Ovary (tissue), 10 donors: ENCODE results near the gene DISP2. TPM values are rescaled to one million over a fixed set of nuclear protein-coding genes. Genes with fewer than 3 reads are reported as not detected.
A peak's percentile ranks its signal among the peaks of the same experiment; 100 is the strongest.

Source experiments
- DNase-seq, 5 donors: peaks; one replicate each; pipeline ENCODE4 v3.0.0-alpha.2; 2019 to 2020
- H3K27ac ChIP-seq, 2 donors: fragments of 200-600 bp; one replicate each; pipeline versions ENCODE4 v1.5.1 to v1.8.0; 2019 to 2022
- H3K27me3 ChIP-seq: fragments of 200-600 bp; one replicate; pipeline ENCODE4 v1.8.0; 2022
- H3K36me3 ChIP-seq: fragments of 200-600 bp; sonication (generic); one replicate; pipeline ENCODE4 v1.5.1; 2019
- H3K4me1 ChIP-seq: one replicate; pipeline ENCODE4 v1.8.1; 2013; ENCODE audit warnings: mild to moderate bottlenecking, moderate library complexity; ENCODE audit not compliant: insufficient read depth
- H3K4me3 ChIP-seq: fragments of 200-600 bp; sonication (generic); one replicate; pipeline ENCODE4 v1.5.1; 2017
- H3K9me3 ChIP-seq, 2 donors: fragments of 200-600 bp in 1 of 2; sonication (generic) in 1 of 2; one replicate each; pipeline versions ENCODE4 v1.5.1 to v1.8.1; 2013 to 2019; ENCODE audit warnings: mild to moderate bottlenecking in 1 of 2, moderate library complexity in 1 of 2
- EP300 ChIP-seq: sonication (generic); formaldehyde crosslinking; IDR thresholded peaks from one replicate; pipeline ENCODE4 v1.6.1; 2017; ENCODE audit warnings: antibody characterized with exemption
- POLR2A ChIP-seq: fragments of 450-650 bp; IDR thresholded peaks from one replicate; pipeline ENCODE4 v1.6.1; 2017; ENCODE audit warnings: antibody characterized with exemption, mild to moderate bottlenecking, moderate library complexity
- WGBS, 3 donors: extraction: QIAGEN DNeasy Blood & Tissue Kit in 1 of 3; methylation state at CpG; one replicate each; pipeline versions ENCODE4 v1.1.5 to v1.1.7; 2013 to 2017; 5-methylcytosine and 5-hydroxymethylcytosine counted together
- intact Hi-C, 4 donors: fragments of 100-400 bp; cut with DNase I; formaldehyde crosslinking; loops; one replicate each; pipeline versions ENCODE4 v1.11.0 to v1.15.1; 2022 to 2023
- long read RNA-seq, 3 donors: library from polyadenylated mRNA in 2 of 3; unstranded in 2 of 3; transcript quantifications; one replicate each; pipeline ENCODE4 v2.0.0 and lab custom pipeline, GENCODE V29; 2021 to 2026
- polyA plus RNA-seq, 2 donors: library from polyadenylated mRNA; stranded (reverse); fragments of 200-250 nt in 1 of 2; fragments of 350-450 nt in 1 of 2; fragmentation: Illumina TruSeq in 1 of 2; extraction: RNeasy Lipid Tissue Mini Kit (QIAGEN cat#74804) in 1 of 2; gene quantifications; one replicate each; pipeline ENCODE4 v1.2.3, GENCODE V29; 2013 to 2014
- total RNA-seq, 7 donors: library from RNA; depleted of rRNA in 2 of 7; stranded (reverse); fragments of >200 nt in 2 of 7; fragmentation: NEBNext Ultra II Directional in 3 of 7; extraction: Animal tissue kit (Norgen Biotek cat#: 25700) in 3 of 7; gene quantifications; one replicate each; pipeline versions ENCODE4 v1.1.0 to v1.2.4, GENCODE V29; 2016 to 2023
- TF ChIP-seq, protein P1 (sequence below), 3 donors: fragments of 450-650 bp in 2 of 3; fragments of 200-600 bp in 1 of 3; IDR thresholded peaks; one replicate each; pipeline versions ENCODE4 v1.5.1 to v1.8.0; 2016 to 2022; ENCODE audit warnings: antibody characterized with exemption in 3 of 3, mild to moderate bottlenecking in 1 of 3
- donor health status: DM: no; HTN: no; CAD: no; lungs with moderate emphysema.
- donor health status: DM: no; HTN: no; CAD: no.
- donor health status: Bipolar disorder and iron deficiency.
- donor health status: DM: yes; HTN: yes; CAD: no.
- donor health status: DM: no; HTN: no; CAD: no.
- donor health status: DM: yes; HTN: yes; CAD: no.

DISP2 gene, protein sequence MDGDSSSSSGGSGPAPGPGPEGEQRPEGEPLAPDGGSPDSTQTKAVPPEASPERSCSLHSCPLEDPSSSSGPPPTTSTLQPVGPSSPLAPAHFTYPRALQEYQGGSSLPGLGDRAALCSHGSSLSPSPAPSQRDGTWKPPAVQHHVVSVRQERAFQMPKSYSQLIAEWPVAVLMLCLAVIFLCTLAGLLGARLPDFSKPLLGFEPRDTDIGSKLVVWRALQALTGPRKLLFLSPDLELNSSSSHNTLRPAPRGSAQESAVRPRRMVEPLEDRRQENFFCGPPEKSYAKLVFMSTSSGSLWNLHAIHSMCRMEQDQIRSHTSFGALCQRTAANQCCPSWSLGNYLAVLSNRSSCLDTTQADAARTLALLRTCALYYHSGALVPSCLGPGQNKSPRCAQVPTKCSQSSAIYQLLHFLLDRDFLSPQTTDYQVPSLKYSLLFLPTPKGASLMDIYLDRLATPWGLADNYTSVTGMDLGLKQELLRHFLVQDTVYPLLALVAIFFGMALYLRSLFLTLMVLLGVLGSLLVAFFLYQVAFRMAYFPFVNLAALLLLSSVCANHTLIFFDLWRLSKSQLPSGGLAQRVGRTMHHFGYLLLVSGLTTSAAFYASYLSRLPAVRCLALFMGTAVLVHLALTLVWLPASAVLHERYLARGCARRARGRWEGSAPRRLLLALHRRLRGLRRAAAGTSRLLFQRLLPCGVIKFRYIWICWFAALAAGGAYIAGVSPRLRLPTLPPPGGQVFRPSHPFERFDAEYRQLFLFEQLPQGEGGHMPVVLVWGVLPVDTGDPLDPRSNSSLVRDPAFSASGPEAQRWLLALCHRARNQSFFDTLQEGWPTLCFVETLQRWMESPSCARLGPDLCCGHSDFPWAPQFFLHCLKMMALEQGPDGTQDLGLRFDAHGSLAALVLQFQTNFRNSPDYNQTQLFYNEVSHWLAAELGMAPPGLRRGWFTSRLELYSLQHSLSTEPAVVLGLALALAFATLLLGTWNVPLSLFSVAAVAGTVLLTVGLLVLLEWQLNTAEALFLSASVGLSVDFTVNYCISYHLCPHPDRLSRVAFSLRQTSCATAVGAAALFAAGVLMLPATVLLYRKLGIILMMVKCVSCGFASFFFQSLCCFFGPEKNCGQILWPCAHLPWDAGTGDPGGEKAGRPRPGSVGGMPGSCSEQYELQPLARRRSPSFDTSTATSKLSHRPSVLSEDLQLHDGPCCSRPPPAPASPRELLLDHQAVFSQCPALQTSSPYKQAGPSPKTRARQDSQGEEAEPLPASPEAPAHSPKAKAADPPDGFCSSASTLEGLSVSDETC (N-terminal part only)
- total RNA-seq (10 to 100 TPM in 1 of 7 donors, 1 to 10 TPM in 3, under 1 TPM in 1, not detected in 2; 0.48 to 12.9 (median 1.5) TPM), polyA plus RNA-seq (1 to 10 TPM; 2.3 to 8.2 TPM)
- long read RNA-seq, donor 1, partial matches to known transcripts, result 0 of 2 reads
- long read RNA-seq, donor 1, other reads (novel, unspliced or antisense), result 2 of 2 reads
- long read RNA-seq, donor 2, result 0 reads
- long read RNA-seq, donor 3, full-length matches to known transcripts, result 4 of 25 reads
- long read RNA-seq, donor 3, partial matches to known transcripts, result 18 of 25 reads
- long read RNA-seq, donor 3, other reads (novel, unspliced or antisense), result 3 of 25 reads

GRCh38 chr15:40357723-40358470, at the start of gene DISP2:
Gene DISP2, plus strand, starts transcription at chr15:40358219. Its CDS starts 103 bp downstream, at chr15:40358322.
- Histone ChIP-seq H3K9me3 (no peaks in the 10 kb centered on the region), H3K36me3 (no peaks in the 10 kb centered on the region), H3K27ac (no peak within 1 kb of the TSS), H3K27me3 (no peaks in the 10 kb centered on the region), H3K4me1 (no peaks in the 10 kb centered on the region), H3K4me3 (peak within 1 kb of the TSS; percentile 33)
- TF ChIP-seq EP300 (no peak), POLR2A (no peak)
- TF ChIP-seq, protein P1, sequence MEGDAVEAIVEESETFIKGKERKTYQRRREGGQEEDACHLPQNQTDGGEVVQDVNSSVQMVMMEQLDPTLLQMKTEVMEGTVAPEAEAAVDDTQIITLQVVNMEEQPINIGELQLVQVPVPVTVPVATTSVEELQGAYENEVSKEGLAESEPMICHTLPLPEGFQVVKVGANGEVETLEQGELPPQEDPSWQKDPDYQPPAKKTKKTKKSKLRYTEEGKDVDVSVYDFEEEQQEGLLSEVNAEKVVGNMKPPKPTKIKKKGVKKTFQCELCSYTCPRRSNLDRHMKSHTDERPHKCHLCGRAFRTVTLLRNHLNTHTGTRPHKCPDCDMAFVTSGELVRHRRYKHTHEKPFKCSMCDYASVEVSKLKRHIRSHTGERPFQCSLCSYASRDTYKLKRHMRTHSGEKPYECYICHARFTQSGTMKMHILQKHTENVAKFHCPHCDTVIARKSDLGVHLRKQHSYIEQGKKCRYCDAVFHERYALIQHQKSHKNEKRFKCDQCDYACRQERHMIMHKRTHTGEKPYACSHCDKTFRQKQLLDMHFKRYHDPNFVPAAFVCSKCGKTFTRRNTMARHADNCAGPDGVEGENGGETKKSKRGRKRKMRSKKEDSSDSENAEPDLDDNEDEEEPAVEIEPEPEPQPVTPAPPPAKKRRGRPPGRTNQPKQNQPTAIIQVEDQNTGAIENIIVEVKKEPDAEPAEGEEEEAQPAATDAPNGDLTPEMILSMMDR (IDR thresholded peaks at IDR 0.05), result no peak
- DNase-seq, result peak; percentile 85 to 92 (median 92)
- WGBS, 3 donors, result 3 to 5% (median 5%) methylated on average over 52 to 82 of the region's 82 CpGs
- intact Hi-C loops, result loop anchor here in 1 of 4 donors (5.0 kb wide), 1 partner anchor 36 kb away; the partner anchor contains the start of gene INAFM2

GRCh38 chr15:40309344-40309862, 48.6 kb upstream of the DISP2 start:
- no peak overlapping the region for H3K4me3 ChIP-seq
- H3K36me3 ChIP-seq, result no peaks in the 10 kb centered on the region
- DNase-seq, result no peak
- H3K27ac ChIP-seq, result no peak overlapping the region
- 77 to 82% (median 81%) methylated on average over 8 of the region's 8 CpGs for WGBS, 3 donors
- no peaks in the 10 kb centered on the region for H3K27me3 ChIP-seq
- H3K9me3 ChIP-seq, result no peaks in the 10 kb centered on the region
- intact Hi-C loops, result no loop called here
- no peaks in the 10 kb centered on the region for H3K4me1 ChIP-seq
- no peak for TF ChIP-seq EP300

- H3K4me1 ChIP-seq, result no peaks in the 10 kb centered on the region
- DNase-seq, result no peak
- intact Hi-C loops, result no loop called here
- H3K9me3 ChIP-seq, result no peaks in the 10 kb centered on the region
- H3K36me3 ChIP-seq, result no peaks in the 10 kb centered on the region
- H3K27ac ChIP-seq, result no peak overlapping the region
- 14 to 29% (median 18%) methylated on average over 4 of the region's 4 CpGs for WGBS, 3 donors
- no peak overlapping the region for H3K4me3 ChIP-seq
- TF ChIP-seq EP300 (no peak), POLR2A (no peak)
- TF ChIP-seq, protein P1 (IDR thresholded peaks at IDR 0.05), result peak in 1 of 3 donors; percentile 13
- no peaks in the 10 kb centered on the region for H3K27me3 ChIP-seq
These were observed 47.7 kb upstream of the DISP2 start for GRCh38 chr15:40310001-40310959.
